HG03457 (cell line): ENCODE data around the gene DNAH2.

ENCODE experiments used
- ATAC-seq: cut with Tn5 transposase; IDR thresholded peaks from one replicate; pipeline ENCODE4 v1.9.1; 2021; ENCODE audit warnings: moderate number of reproducible peaks; ENCODE audit not compliant: unreplicated experiment

DNAH2 gene, protein sequence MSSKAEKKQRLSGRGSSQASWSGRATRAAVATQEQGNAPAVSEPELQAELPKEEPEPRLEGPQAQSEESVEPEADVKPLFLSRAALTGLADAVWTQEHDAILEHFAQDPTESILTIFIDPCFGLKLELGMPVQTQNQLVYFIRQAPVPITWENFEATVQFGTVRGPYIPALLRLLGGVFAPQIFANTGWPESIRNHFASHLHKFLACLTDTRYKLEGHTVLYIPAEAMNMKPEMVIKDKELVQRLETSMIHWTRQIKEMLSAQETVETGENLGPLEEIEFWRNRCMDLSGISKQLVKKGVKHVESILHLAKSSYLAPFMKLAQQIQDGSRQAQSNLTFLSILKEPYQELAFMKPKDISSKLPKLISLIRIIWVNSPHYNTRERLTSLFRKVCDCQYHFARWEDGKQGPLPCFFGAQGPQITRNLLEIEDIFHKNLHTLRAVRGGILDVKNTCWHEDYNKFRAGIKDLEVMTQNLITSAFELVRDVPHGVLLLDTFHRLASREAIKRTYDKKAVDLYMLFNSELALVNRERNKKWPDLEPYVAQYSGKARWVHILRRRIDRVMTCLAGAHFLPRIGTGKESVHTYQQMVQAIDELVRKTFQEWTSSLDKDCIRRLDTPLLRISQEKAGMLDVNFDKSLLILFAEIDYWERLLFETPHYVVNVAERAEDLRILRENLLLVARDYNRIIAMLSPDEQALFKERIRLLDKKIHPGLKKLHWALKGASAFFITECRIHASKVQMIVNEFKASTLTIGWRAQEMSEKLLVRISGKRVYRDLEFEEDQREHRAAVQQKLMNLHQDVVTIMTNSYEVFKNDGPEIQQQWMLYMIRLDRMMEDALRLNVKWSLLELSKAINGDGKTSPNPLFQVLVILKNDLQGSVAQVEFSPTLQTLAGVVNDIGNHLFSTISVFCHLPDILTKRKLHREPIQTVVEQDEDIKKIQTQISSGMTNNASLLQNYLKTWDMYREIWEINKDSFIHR (N-terminal part only)

DNA sequence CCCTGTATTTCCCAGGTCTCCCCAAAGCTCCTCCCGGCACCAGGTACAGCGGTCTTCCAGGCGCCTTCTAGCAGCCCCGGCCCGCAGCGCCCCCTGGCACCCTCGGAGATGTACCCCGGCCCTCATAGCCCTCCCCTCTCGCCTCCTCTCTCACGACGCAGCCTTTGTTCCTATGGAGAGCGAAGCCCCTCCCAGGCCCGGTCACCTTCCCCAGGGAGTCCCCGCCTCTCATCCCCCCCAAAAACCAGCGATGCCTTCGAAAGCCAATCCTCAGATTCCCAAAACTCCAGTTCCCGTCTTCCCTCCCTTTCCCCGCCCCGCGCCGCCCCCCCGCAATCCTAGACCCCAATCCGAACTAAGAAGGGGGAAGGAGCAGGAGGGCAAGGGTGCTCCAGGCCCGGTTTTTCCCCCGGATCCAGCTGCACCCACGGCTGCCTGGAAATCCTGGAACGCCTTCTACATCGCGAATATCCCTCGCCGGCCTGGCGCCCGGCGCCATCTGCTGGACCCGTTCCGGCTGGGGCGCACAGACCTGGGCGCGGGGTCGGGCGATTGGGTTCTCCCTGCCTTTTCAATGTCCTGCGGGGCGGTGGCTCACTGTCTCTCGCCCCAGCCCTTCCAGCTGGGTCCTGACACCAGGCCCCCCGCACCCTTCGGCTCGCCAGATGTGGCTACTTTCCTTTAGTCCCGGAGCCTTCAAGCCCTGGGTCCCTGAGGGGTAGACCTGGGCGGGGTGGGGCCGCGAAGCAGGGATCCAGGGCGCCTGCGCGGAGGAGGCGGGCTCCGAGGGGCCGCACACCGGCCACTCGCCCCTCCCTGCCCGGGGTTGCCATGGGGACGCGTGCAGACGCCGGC is at the start of gene DNAH2:
Gene DNAH2 (plus strand): TSS at position 844 of the 855 bp plus-strand sequence. CDS start 1,991 bp downstream, outside the sequence.
- no peak for ATAC-seq

DNA sequence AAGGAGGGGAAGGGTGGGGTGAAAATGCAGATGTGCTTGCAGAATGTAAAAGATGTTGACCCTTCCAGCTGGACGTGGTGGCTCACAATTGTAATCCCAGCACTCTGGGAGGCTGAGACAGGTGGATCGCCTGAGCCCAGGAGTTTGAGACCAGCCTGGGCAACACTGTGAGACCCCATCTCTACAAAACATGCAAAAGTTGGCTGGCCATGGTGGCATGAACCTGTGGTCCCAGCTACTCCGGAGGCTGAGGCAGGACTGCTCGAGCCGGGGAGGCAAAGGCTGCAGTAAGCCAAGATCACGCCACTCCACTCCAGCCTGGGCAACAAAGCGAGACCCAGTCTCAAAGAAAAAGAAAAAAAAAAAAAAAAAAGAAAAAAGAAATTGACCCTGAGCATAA is 49.1 kb upstream of the DNAH2 start:
- no peak for ATAC-seq

DNA sequence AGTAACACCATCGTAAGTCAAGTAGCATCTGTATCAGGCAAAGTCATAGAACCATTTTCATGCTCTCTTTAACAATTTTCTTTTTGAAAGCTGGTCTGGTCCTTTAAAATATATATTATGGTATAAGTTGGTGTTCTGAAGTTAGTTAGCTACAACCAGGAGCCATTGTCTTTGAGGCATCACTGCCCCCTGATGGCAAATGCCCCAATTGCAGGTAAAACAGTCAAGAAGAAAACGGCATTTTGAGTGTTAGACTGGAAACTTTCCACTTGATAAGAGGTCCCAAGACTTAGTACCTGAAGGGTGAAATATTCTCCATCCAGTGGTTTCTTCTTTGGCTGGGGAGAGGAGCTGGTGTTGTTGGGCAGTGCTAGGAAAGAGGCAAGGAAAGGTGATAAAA is 44.3 kb upstream of the DNAH2 start:
- ATAC-seq = no peak

DNA sequence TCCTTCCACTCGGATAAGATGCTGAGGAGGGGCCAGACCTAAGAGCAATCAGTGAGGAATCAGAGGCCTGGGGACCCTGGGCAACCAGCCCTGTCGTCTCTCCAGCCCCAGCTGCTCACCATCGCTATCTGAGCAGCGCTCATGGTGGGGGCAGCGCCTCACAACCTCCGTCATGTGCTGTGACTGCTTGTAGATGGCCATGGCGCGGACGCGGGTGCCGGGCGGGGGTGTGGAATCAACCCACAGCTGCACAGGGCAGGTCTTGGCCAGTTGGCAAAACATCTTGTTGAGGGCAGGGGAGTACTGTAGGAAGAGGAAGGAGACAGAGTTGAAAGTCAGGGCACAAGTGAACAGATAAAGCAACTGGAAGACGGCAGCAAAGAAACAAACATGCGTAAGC is 42.6 kb upstream of the DNAH2 start:
- ATAC-seq = no peak

DNA sequence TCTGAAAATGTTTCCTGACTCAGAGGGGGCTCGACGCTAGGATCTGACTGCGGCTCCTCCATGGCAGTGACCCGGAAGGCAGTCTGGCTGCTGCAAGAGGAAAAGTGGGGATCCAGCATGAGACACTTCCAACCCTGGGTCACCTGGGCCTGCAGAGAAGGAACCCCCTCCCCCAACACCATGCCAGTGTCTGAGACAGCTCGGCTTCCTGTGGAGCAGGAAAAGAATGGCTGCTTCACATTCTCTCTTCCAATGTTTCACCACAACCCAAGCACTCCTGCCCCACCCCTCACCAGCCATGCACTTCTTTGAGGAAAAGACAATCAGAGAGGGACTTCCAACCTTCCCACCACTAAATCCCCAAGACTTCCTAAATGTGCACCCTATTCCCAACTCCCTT is 41.0 kb upstream of the DNAH2 start:
- no peak for ATAC-seq

DNA sequence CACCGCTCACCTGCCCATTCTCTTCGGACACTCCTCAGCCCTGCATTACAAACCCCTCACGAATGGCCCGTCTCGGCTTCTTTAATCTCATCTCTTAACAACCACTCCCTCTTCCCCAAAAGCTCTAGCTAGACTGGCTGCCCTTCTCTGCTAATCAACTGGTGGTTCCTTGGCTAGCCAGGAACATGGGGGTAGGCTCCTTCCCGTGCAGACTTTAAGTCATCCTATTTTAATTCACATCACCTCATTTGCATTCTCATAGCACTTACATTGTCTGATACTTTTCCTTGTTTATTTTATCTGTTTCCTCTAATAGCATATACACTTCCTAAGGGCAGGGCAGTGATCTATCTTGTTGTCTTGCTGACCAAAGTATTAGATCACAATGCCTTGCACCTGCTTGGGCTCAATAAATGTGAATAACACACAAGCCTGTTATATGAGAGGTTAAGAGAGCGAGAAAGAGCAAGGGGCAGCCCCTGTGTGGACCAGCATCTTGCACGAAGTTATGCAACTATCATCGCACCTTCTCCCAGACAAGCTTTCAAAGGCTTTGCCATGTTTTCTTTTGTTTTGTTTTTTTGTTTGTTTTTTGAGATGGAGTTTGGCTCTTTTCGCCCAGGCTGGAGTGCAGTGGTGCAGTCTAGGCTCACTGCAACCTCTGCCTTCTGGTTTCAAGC is 40.0 kb upstream of the DNAH2 start:
- no peak for ATAC-seq

DNA sequence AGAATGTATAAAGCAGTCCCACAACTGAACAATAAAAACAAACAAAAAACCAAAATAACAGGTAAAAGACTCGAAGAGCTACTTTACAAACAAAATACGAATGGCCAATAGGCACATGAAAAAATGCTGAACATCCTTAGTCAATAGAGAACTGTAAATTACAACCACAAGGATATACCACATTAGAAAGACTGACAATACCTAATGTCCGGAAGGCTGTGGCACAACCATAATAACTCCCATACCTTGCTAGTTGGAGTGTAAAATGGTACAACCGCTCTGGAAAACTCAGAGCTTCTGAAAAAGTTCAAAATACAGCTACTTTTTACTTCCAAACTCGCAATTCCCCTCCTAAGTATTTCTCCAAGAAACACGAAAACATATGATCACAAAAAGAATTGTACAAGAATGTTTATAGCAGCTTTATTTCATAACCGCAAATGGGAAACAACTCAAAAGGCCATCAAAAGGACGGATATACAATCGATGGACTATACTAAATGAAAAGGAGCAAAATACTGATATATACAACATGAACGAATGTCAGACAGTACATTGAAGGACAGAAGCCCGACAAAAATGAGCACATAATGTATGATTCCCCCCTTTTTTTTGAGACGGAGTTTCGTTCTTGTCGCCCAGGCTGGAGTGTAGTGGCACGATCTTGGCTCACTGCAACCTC is 32.6 kb upstream of the DNAH2 start:
- no peak for ATAC-seq

DNA sequence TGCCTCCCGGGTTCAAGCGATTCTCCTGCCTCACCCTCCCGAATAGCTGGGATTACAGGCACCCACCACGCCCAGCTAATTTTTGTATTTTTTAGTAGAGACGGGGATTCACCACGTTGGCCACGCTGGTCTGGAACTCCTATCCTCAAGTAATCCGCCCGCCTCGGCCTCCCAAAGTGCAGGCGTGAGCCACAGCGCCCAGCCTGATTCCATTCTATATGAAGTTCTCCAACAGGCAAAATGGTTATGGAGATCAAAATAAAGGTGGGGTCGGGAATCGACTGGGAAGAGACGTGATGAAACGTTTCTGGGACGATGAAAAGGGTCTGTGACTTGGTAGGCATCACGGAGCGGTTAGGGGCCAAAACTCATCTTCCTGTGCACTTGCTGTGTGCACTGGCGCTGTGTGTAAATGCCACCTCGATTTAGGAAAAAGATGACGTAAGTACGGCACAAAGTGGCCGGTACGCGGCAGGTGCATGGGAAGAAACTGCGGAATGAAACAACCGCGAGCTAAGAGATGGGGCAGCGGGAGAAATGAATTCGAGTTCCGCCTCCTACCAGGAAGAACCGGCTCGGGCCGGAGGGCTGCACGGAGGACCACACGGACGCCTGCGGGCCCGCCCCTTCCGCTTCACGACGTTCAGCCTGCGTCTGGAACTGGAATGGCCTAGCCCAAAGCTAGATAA is 31.9 kb upstream of the DNAH2 start:
- ATAC-seq = peak; percentile 34

DNA sequence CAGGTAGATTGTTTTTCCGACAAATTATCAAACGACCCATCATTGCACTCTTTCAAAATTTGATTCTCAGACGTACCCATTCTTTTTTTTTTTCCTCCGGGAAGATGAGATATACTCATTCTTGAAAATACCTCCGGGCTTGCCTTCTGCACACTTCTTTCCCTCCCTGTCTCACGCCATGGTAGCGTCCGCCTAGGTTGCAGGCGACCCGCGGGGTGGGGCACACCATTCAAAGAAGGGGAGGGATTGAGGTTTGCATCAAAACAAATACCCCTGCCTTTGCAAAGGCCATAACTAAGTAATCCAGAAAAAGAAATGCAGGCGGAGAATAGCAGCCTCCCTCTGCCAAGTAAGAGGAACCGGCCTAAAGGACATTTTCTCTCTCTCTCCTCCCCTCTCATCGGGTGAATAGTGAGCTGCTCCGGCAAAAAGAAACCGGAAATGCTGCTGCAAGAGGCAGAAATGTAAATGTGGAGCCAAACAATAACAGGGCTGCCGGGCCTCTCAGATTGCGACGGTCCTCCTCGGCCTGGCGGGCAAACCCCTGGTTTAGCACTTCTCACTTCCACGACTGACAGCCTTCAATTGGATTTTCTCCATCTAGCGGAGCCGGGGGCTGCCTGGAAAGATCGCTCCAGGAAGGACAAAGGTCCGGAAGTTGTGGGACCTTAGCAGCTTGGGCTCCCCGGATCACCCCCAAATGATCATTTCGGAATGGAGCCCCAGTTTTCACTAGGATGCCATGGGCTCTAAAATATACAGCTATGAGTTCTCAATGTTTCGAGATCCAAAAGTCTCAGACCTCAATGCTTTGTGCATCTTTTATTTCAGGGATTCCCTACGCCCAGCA is 31.1 kb upstream of the DNAH2 start:
- ATAC-seq = peak; percentile 34

DNA sequence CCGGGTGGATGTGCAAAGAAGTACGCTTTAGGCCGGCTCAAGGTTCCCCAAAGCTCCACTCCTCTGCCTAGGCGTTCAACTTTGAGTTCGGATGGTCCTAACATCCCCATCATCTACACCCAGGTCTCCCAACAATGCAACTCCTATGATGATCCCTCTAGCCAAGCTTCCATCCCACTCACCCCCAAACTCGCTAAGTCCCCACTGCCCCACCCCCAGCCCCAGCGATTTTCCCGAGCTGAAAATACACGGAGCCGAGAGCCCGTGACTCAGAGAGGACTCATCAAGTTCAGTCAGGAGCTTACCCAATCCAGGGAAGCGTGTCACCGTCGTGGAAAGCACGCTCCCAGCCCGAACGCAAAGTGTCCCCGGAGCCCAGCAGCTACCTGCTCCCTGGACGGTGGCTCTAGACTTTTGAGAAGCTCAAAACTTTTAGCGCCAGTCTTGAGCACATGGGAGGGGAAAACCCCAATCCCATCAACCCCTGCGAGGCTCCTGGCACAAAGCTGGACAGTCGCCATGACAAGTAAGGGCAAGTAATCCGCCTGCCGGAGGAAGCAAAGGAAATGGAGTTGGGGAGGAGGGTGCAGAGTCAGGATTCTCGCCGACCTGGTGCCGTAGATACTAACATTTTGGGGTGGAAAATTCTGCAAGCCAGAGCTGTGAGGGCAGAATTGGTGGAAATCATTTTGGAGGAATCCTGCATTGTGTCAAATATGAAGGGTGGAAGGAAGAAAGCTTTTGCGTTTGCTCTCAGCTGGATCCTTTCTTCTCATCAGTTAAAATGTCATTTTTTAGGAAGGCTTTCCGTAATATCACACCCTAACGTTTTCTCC is 30.3 kb upstream of the DNAH2 start, which contains the start of gene TP53:
Gene TP53 (minus strand): TSS at position 419 of the 836 bp plus-strand sequence. CDS start 10,896 bp downstream, outside the sequence.
- no peak for ATAC-seq

DNA sequence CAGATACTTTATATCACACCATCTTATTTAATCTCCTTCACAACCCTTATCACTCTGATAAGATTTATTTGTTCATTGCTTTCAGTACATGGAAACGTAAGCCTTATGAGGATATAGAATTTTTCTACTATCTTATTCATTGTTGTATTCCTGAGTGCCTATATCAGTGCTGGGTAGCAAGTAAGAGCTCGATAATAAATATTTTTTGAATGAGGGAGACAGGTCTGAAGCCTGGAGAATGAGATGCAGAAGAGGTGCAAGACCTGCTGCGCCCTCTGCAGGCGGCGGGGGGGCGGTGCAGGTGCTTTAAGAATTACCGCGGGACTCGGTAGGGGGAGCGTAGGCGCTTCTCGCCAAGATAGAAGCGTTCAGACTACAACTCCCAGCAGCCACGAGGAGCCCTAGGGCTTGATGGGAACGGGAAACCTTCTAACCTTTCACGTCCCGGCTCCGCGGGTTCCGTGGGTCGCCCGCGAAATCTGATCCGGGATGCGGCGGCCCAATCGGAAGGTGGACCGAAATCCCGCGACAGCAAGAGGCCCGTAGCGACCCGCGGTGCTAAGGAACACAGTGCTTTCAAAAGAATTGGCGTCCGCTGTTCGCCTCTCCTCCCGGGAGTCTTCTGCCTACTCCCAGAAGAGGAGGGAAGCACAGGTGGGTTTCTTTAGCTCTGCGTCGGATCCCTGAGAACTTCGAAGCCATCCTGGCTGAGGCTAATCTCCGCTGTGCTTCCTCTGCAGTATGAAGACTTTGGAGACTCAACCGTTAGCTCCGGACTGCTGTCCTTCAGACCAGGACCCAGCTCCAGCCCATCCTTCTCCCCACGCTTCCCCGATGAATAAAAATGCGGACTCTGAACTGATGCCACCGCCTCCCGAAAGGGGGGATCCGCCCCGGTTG is 29.4 kb upstream of the DNAH2 start, which contains the start of gene WRAP53:
Gene WRAP53 (plus strand): TSS at position 570 of the 900 bp plus-strand sequence. CDS start 172 bp downstream, at position 742.
- ATAC-seq = peak; percentile 62

DNA sequence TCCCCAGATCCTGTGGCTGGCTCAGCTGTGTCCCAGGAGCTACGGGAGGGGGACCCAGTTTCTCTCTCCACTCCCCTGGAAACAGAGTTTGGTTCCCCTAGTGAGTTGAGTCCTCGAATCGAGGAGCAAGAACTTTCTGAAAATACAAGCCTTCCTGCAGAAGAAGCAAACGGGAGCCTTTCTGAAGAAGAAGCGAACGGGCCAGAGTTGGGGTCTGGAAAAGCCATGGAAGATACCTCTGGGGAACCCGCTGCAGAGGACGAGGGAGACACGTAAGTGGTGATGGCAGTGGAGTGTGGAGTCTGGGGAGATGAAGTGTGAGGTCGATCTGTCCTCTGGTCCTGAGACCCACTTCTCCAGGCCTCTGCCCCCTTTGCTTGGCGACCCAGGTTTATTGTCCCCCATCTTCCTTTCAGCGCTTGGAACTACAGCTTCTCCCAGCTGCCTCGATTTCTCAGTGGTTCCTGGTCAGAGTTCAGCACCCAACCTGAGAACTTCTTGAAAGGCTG is 28.7 kb upstream of the DNAH2 start:
- ATAC-seq = no peak

DNA sequence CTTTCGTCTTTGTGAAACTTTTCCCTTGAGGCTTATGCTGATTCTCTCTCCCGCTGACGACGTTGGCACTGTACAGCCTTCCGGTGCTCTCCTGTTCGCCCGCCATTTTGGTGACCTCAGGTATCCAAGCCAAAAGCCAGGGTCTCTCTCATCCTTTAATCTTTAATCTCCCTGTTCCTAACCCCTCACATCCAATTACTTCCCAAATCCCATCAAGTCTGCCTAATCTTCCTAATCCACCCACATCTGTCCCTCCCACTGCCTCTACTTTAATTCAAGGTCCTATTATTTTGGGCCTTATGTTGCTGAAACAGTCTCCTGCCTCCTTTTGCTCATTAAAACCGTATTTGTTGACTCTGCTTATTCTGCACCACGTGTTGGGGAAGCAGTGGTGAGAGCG is 22.0 kb upstream of the DNAH2 start:
- ATAC-seq = no peak

DNA sequence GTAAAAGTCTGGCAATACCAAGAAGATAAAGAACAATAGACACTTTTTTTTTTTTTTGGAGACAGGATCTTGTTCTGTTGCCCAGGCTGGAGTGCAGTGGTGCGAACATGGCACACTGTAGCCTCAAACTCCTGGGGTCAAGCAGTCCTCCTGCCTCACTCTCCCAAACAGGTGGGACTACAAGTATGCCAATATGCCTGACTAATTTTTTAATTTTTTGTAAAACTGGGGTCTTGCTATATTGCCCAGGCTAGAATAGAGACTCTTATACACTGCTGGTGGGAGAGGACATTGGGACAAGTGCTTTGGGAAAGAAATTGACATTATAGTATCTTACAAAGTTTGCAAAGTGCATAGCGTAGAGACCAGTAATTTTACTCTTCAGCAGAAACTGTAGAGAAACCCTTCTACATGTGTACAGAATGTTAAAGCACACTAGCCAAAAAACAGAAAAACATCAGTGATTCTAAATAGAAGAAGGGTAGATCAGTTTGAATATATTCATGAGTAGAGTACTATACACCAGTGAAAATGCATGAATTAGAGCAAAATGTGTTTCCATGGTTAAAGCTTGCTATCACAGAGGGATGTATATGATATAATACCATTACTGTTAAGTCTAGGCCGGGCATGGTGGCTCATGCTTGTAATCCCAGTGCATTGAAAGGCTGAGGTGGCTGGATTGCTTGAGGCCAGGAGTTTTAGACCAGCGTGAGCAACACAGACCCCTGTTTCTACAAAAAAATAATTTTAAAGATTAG is 19.5 kb upstream of the DNAH2 start:
- ATAC-seq = no peak

DNA sequence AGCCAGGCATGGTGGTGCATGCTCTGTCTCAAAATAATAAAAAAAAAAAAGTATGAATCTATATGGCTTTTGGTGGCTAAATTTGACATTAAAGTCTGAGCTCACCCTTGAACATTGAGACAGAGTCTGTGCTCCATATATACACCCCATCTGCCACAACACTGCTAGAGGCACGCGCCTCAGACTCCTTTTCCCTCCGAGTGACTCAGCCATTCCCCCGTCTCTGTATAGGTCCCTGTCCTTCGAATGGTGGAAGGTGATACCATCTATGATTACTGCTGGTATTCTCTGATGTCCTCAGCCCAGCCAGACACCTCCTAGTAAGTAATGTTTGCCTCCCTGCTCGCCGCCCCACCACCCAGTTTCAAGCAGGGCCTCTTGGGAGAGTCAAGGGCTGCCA is 17.0 kb upstream of the DNAH2 start:
- ATAC-seq = no peak
